ENCODE results near the gene MPP2. TPM values are rescaled to one million over a fixed set of nuclear protein-coding genes. Genes with fewer than 3 reads are reported as not detected.

The MPP2 gene
- total and polyA plus RNA-seq, 9 of the 15 experiments (the other 6 are each of a cell fraction or from before 2014, with no cell fraction given), result 0.04 to 1.0 (median 0.24) TPM

DNA sequence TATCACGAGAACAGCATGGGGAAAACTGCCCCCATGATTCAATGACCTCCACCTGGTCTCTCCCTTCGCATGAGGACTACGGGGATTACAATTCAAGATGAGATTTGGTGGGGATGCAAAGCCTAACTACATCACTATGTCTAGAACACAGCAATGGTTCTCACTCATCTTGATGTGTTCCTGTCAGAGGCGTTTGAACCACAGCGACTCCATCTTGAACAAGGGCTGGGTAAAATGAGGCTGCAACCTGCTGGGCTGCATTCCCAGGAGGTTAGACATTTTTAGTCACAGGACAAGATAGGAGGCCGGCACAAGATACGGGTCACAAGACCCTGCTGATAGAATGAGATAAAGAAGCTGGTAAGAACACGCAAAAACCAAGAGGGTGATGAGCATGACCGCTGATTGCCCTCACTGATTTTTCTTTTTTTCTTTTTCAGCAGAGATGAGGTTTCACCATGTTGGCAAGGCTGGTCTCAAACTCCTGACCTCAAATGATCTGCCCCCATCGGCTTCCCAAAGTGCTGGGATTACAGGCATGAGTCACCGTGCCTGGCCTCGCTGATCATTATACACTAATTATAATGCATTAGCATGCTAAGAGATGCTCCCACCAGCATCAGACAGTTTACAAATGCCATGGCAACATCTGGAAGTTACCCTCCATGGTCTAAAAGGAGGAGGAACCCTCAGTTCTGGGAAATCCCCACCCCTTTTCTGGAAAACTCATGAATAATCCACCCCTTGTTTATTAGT, 37.9 kb upstream of the MPP2 start (continued):
- TF ChIP-seq, protein P1, sequence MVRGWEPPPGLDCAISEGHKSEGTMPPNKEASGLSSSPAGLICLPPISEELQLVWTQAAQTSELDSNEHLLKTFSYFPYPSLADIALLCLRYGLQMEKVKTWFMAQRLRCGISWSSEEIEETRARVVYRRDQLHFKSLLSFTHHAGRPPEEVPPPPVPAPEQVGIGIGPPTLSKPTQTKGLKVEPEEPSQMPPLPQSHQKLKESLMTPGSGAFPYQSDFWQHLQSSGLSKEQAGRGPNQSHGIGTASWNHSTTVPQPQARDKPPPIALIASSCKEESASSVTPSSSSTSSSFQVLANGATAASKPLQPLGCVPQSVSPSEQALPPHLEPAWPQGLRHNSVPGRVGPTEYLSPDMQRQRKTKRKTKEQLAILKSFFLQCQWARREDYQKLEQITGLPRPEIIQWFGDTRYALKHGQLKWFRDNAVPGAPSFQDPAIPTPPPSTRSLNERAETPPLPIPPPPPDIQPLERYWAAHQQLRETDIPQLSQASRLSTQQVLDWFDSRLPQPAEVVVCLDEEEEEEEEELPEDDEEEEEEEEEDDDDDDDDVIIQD (CRISPR knock-in tag; IDR thresholded peaks at IDR 0.05), result peak; percentile 81; the same call in 1 of the 2 replicates
- TF ChIP-seq, protein P2, sequence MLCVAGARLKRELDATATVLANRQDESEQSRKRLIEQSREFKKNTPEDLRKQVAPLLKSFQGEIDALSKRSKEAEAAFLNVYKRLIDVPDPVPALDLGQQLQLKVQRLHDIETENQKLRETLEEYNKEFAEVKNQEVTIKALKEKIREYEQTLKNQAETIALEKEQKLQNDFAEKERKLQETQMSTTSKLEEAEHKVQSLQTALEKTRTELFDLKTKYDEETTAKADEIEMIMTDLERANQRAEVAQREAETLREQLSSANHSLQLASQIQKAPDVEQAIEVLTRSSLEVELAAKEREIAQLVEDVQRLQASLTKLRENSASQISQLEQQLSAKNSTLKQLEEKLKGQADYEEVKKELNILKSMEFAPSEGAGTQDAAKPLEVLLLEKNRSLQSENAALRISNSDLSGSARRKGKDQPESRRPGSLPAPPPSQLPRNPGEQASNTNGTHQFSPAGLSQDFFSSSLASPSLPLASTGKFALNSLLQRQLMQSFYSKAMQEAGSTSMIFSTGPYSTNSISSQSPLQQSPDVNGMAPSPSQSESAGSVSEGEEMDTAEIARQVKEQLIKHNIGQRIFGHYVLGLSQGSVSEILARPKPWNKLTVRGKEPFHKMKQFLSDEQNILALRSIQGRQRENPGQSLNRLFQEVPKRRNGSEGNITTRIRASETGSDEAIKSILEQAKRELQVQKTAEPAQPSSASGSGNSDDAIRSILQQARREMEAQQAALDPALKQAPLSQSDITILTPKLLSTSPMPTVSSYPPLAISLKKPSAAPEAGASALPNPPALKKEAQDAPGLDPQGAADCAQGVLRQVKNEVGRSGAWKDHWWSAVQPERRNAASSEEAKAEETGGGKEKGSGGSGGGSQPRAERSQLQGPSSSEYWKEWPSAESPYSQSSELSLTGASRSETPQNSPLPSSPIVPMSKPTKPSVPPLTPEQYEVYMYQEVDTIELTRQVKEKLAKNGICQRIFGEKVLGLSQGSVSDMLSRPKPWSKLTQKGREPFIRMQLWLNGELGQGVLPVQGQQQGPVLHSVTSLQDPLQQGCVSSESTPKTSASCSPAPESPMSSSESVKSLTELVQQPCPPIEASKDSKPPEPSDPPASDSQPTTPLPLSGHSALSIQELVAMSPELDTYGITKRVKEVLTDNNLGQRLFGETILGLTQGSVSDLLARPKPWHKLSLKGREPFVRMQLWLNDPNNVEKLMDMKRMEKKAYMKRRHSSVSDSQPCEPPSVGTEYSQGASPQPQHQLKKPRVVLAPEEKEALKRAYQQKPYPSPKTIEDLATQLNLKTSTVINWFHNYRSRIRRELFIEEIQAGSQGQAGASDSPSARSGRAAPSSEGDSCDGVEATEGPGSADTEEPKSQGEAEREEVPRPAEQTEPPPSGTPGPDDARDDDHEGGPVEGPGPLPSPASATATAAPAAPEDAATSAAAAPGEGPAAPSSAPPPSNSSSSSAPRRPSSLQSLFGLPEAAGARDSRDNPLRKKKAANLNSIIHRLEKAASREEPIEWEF (CRISPR knock-in tag; IDR thresholded peaks at IDR 0.05), result 0 out of 2 replicates have a peak, but pooled peaks have one; percentile 24
- TF ChIP-seq EP300 (IDR thresholded peaks at IDR 0.05; ENCODE audit: low read length) (no peak; the same call in 1 of the 2 replicates), MCM5 (IDR thresholded peaks at IDR 0.05; ENCODE audit: low read depth) (no peak), MEF2D (tag; conservative IDR thresholded peaks at IDR 0.05; ENCODE audit: low read depth) (peak; percentile 80), PYGO2 (tag; IDR thresholded peaks at IDR 0.05) (peak; percentile 83), RBM15 (IDR thresholded peaks at IDR 0.05; ENCODE audit: insufficient read depth, low read length) (no peak), DDX20 (tag; IDR thresholded peaks at IDR 0.05; ENCODE audit: low read depth) (peak; percentile 78), CBX3 (IDR thresholded peaks at IDR 0.05; ENCODE audit: borderline replicate concordance in 1 of 2, low read length in 2 of 2) (no peak), EP400 (IDR thresholded peaks at IDR 0.05) (no peak), KLF1 (tag; IDR thresholded peaks at IDR 0.05) (0 out of 2 replicates have a peak, but pooled peaks have one; percentile 55)
- TF ChIP-seq, protein P3, sequence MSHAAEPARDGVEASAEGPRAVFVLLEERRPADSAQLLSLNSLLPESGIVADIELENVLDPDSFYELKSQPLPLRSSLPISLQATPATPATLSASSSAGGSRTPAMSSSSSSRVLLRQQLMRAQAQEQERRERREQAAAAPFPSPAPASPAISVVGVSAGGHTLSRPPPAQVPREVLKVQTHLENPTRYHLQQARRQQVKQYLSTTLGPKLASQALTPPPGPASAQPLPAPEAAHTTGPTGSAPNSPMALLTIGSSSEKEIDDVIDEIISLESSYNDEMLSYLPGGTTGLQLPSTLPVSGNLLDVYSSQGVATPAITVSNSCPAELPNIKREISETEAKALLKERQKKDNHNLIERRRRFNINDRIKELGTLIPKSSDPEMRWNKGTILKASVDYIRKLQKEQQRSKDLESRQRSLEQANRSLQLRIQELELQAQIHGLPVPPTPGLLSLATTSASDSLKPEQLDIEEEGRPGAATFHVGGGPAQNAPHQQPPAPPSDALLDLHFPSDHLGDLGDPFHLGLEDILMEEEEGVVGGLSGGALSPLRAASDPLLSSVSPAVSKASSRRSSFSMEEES (CRISPR knock-in tag; IDR thresholded peaks at IDR 0.05), result no peak; the same call in 1 of the 2 replicates
- TF ChIP-seq, protein P4, sequence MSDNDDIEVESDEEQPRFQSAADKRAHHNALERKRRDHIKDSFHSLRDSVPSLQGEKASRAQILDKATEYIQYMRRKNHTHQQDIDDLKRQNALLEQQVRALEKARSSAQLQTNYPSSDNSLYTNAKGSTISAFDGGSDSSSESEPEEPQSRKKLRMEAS (CRISPR knock-in tag; IDR thresholded peaks at IDR 0.05), result no peak
- TF ChIP-seq, protein P5, sequence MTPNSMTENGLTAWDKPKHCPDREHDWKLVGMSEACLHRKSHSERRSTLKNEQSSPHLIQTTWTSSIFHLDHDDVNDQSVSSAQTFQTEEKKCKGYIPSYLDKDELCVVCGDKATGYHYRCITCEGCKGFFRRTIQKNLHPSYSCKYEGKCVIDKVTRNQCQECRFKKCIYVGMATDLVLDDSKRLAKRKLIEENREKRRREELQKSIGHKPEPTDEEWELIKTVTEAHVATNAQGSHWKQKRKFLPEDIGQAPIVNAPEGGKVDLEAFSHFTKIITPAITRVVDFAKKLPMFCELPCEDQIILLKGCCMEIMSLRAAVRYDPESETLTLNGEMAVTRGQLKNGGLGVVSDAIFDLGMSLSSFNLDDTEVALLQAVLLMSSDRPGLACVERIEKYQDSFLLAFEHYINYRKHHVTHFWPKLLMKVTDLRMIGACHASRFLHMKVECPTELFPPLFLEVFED (CRISPR knock-in tag; conservative IDR thresholded peaks at IDR 0.05), result no peak
- TF ChIP-seq, protein P6, sequence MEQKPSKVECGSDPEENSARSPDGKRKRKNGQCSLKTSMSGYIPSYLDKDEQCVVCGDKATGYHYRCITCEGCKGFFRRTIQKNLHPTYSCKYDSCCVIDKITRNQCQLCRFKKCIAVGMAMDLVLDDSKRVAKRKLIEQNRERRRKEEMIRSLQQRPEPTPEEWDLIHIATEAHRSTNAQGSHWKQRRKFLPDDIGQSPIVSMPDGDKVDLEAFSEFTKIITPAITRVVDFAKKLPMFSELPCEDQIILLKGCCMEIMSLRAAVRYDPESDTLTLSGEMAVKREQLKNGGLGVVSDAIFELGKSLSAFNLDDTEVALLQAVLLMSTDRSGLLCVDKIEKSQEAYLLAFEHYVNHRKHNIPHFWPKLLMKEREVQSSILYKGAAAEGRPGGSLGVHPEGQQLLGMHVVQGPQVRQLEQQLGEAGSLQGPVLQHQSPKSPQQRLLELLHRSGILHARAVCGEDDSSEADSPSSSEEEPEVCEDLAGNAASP (IDR thresholded peaks at IDR 0.05), result no peak

Data from K562 (cell line).